ENCODE data around the gene ART4.

DNA sequence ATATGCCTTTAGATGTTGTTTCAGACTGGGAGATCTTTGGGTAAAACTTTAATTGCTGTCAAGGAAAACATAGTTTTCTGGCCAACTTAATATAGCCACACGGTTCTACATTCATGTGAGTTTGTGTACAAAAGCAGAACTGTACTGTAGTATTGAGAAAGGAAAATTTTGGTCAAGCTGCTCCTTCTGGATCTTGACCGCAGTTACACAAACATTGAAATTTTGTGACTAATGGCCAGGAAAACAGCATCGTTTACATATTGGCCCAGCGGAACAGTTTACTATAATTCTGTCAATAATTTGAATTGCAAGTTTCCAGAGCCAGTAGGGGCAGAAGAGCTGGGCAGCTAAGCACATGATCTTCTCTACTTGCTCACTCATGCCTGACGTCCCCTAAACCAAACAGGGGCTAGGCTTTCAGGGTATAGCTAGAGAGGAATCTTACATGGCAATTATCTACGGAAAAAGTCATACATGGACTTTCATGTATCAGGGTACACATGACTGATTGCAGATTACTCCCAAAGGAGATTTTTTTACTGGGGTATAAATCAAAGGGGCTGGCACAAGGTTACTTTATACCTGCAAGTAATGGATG lies 11.4 kb upstream of the ART4 start:
- TF ChIP-seq, protein P1, sequence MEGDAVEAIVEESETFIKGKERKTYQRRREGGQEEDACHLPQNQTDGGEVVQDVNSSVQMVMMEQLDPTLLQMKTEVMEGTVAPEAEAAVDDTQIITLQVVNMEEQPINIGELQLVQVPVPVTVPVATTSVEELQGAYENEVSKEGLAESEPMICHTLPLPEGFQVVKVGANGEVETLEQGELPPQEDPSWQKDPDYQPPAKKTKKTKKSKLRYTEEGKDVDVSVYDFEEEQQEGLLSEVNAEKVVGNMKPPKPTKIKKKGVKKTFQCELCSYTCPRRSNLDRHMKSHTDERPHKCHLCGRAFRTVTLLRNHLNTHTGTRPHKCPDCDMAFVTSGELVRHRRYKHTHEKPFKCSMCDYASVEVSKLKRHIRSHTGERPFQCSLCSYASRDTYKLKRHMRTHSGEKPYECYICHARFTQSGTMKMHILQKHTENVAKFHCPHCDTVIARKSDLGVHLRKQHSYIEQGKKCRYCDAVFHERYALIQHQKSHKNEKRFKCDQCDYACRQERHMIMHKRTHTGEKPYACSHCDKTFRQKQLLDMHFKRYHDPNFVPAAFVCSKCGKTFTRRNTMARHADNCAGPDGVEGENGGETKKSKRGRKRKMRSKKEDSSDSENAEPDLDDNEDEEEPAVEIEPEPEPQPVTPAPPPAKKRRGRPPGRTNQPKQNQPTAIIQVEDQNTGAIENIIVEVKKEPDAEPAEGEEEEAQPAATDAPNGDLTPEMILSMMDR (IDR thresholded peaks at IDR 0.05): no peak
- no peak for TF ChIP-seq POLR2A (IDR thresholded peaks at IDR 0.05)
